ENCODE results near the gene C1orf159. TPM values are rescaled to one million over a fixed set of nuclear protein-coding genes. Genes with fewer than 3 reads are reported as not detected.

The C1orf159 gene
- total and polyA plus RNA-seq, 9 of the 15 experiments (the other 6 are each of a cell fraction or from before 2014, with no cell fraction given): 0.28 to 54.9 (median 10.6) TPM

DNA sequence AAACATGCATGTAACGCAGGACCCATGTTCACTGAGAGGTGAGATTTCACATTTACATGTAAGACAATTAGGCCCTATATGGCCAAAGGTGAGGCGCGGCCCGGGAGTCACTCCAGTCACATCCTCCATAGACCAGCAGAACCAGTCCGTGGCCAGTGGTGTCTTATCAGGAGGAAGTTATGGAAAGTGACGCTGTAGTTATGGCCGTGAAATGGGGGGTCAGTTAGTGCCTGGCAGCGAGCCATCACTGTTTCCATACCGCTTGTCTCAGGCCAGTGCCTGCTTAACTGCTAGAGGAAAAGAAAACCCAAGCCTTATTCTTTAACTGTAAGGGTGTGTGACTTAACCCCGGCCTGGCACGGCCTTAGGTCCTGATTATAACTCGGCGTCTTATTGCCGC is 6.1 kb downstream of the C1orf159 start (continued):
- TF ChIP-seq HOMEZ (CRISPR knock-in tag; IDR thresholded peaks at IDR 0.05) (no peak), ZNF431 (CRISPR knock-in tag; IDR thresholded peaks at IDR 0.05) (0 out of 2 replicates have a peak, but pooled peaks have one; percentile 25), DDX20 (tag; IDR thresholded peaks at IDR 0.05; ENCODE audit: low read depth) (no peak), ZNF57 (CRISPR knock-in tag; IDR thresholded peaks at IDR 0.05) (no peak), MLLT1 (IDR thresholded peaks at IDR 0.05) (no peak), CREB1 (IDR thresholded peaks at IDR 0.05) (peak; percentile 79), CREB1 (CRISPR knock-in tag; IDR thresholded peaks at IDR 0.05) (peak; percentile 63), NKRF (IDR thresholded peaks at IDR 0.05; ENCODE audit: borderline replicate concordance) (no peak), ZSCAN32 (CRISPR knock-in tag; IDR thresholded peaks at IDR 0.05) (no peak), KLF13 (tag; IDR thresholded peaks at IDR 0.05; ENCODE audit: borderline replicate concordance, low read depth) (0 out of 2 replicates have a peak, but pooled peaks have one; percentile 7), ZNF224 (CRISPR knock-in tag; IDR thresholded peaks at IDR 0.05) (no peak), NR1H2 (CRISPR knock-in tag; IDR thresholded peaks at IDR 0.05) (no peak), GATAD2A (IDR thresholded peaks at IDR 0.05) (no peak), BRF1 (IDR thresholded peaks at IDR 0.05; ENCODE audit: borderline replicate concordance, extremely low read depth, insufficient read length) (no peak), FOXJ3 (CRISPR knock-in tag; IDR thresholded peaks at IDR 0.05) (no peak), SMARCB1 (IDR thresholded peaks at IDR 0.05; ENCODE audit: insufficient read length, low read depth) (no peak), NONO (IDR thresholded peaks at IDR 0.05; ENCODE audit: low read depth in 2 of 2, low read length in 1 of 2) (no peak), NFATC3 (IDR thresholded peaks at IDR 0.05) (0 out of 2 replicates have a peak, but pooled peaks have one; percentile 42), ZNF707 (CRISPR knock-in tag; conservative IDR thresholded peaks at IDR 0.05) (no peak)
- TF ChIP-seq, protein P1, sequence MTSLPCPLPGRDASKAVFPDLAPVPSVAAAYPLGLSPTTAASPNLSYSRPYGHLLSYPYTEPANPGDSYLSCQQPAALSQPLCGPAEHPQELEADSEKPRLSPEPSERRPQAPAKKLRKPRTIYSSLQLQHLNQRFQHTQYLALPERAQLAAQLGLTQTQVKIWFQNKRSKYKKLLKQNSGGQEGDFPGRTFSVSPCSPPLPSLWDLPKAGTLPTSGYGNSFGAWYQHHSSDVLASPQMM (CRISPR knock-in tag; IDR thresholded peaks at IDR 0.05): no peak
